Body of pancreas (tissue), 4 donors: Measurements from ENCODE around the gene IL17F. TPM values are rescaled to one million over a fixed set of nuclear protein-coding genes. Genes with fewer than 3 reads are reported as not detected.

ENCODE experiments used
- ATAC-seq: fragments of 150-250 bp; one replicate; pipeline ENCODE4 v1.9.1; 2016
- DNase-seq, 4 donors: peaks; one replicate each; pipeline ENCODE4 v3.0.0-alpha.2; 2019
- H3K27ac ChIP-seq, 4 donors: fragments of 200-600 bp; sonication (generic); 1 replicate in 3 of 4; 2 replicates in 1 of 4; pipeline versions ENCODE4 v1.5.1 to v1.6.1; 2016 to 2019; ENCODE audit warnings: mild to moderate bottlenecking in 1 of 4, mixed read lengths in 1 of 4, moderate library complexity in 1 of 4
- H3K27me3 ChIP-seq, 2 donors: fragments of 200-600 bp; sonication (generic); one replicate each; pipeline ENCODE4 v1.6.0; 2016; ENCODE audit warnings: mild to moderate bottlenecking in 1 of 2
- H3K36me3 ChIP-seq, 2 donors: fragments of 200-600 bp; sonication (generic); replicated peaks in 1 of 2; 2 replicates each; pipeline ENCODE4 v1.5.1; 2016; ENCODE audit warnings: low read depth in 2 of 2; ENCODE audit not compliant: insufficient read depth in 1 of 2
- H3K4me1 ChIP-seq: fragments of 200-600 bp; sonication (generic); one replicate; pipeline ENCODE4 v1.6.0; 2016
- H3K4me3 ChIP-seq, 2 donors: fragments of 200-600 bp; sonication (generic); 1 replicate in 1 of 2; 2 replicates in 1 of 2; pipeline ENCODE4 v1.5.1; 2016 to 2019
- H3K9me3 ChIP-seq, 3 donors: fragments of 200-600 bp; sonication (generic); 1 replicate in 2 of 3; 2 replicates in 1 of 3; pipeline ENCODE4 v1.5.1; 2016
- CTCF ChIP-seq, 7 experiments: fragments of 450-650 bp in 4 of 7; fragments of 200-600 bp in 3 of 7; sonication (generic) in 3 of 7; IDR thresholded peaks; one replicate each; pipeline ENCODE4 v1.5.1; 2016 to 2019; ENCODE audit warnings: antibody characterized with exemption in 7 of 7
- POLR2A ChIP-seq, 3 donors: fragments of 450-650 bp; IDR thresholded peaks; one replicate each; pipeline ENCODE4 v1.6.1; 2016; ENCODE audit warnings: antibody characterized with exemption in 3 of 3, mild to moderate bottlenecking in 2 of 3
- WGBS, 2 donors: methylation state at CpG; one replicate each; pipeline ENCODE4 v1.1.5; 2017; 5-methylcytosine and 5-hydroxymethylcytosine counted together
- intact Hi-C: fragments of 100-400 bp; cut with DNase I; formaldehyde crosslinking; loops from one replicate; pipeline ENCODE4 v1.15.1; 2023
- total RNA-seq, 2 donors: library from RNA; depleted of rRNA; stranded (reverse); fragments of >200 nt; gene quantifications; one replicate each; pipeline ENCODE4 v1.1.0, GENCODE V29; 2016

IL17F gene
- not detected for total RNA-seq

DNA sequence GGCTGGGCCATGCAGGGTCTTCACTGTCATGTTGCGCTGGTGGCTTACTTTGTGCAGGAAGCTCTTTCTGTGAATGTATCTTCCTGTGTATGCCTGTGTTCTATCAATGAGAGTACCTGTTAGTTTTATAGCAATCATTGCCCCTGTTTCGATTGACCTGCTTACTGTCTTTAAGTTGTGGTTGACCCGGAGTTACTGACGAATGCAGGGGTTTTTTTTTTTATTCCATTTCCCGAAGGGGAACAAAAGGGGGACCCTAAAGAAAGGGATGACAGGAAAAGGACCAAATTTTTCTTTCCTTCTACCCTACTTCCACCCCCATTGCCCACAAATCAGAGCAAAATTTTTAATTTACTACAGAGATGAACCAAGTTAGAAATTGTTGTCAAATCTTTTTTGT lies at the start of gene IL17F:
Gene IL17F (minus strand): TSS at position 101 of the 400 bp plus-strand sequence. CDS start 71 bp downstream, at position 30.
- WGBS, 2 donors = 77 to 81% methylated on average over 5 of the region's 5 CpGs
- H3K27me3 ChIP-seq = no peaks in the 10 kb centered on the region
- H3K36me3 ChIP-seq = no peaks in the 10 kb centered on the region
- ATAC-seq = no peak
- H3K27ac ChIP-seq = no peak within 1 kb of the TSS
- intact Hi-C loops = no loop called here
- TF ChIP-seq CTCF (IDR thresholded peaks at IDR 0.05) (no peak), POLR2A (IDR thresholded peaks at IDR 0.05) (no peak)
- no peak for DNase-seq
- H3K4me3 ChIP-seq = no peak within 1 kb of the TSS
- no peaks in the 10 kb centered on the region for H3K9me3 ChIP-seq
- H3K4me1 ChIP-seq = no peaks in the 10 kb centered on the region

DNA sequence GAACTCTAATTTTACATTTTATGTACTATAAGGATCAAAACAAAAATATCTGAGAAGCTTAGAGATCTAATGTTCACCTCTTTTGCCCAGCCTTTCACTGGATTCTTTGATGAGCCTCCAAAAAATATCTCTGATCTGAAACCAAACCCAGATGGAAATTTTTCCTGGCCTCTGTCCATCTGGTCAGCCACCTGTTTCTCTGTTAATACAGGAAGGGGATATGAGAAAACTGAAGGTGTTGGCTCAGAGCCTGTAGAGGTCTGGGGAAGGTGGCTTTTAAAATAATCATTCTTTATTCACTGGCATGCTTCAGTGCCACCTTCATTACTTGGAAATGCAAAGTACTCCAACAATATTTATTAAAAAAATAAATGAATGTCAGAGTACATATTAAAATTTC lies 48.8 kb upstream of the IL17F start:
- no peak overlapping the region for H3K4me3 ChIP-seq
- DNase-seq (peak in 3 of 4 donors; percentile 28 to 52 (median 37)), ATAC-seq (peak; percentile 30)
- intact Hi-C loops = no loop called here
- H3K4me1 ChIP-seq = peaks cover 12% of the 10 kb centered on the region
- TF ChIP-seq POLR2A (IDR thresholded peaks at IDR 0.05) (no peak), CTCF (IDR thresholded peaks at IDR 0.05) (no peak)
- H3K36me3 ChIP-seq = no peaks in the 10 kb centered on the region
- no peaks in the 10 kb centered on the region for H3K9me3 ChIP-seq
- peak overlapping the region in 1 of 4 donors; percentile 22 for H3K27ac ChIP-seq
- no peaks in the 10 kb centered on the region for H3K27me3 ChIP-seq

GRCh38 chr6:52288841-52289240 lies 44.5 kb upstream of the IL17F start:
- Histone ChIP-seq H3K36me3 (no peaks in the 10 kb centered on the region), H3K27ac (no peak overlapping the region), H3K27me3 (no peaks in the 10 kb centered on the region), H3K9me3 (no peaks in the 10 kb centered on the region), H3K4me1 (peaks cover 14% of the 10 kb centered on the region), H3K4me3 (no peak overlapping the region)
- 62 to 80% methylated on average over 2 of the region's 2 CpGs for WGBS, 2 donors
- no peak for ATAC-seq
- TF ChIP-seq POLR2A (IDR thresholded peaks at IDR 0.05) = no peak
- no peak for TF ChIP-seq CTCF (IDR thresholded peaks at IDR 0.05)
- intact Hi-C loops = no loop called here
- no peak for DNase-seq

GRCh38 chr6:52288216-52288615 lies 43.9 kb upstream of the IL17F start:
- DNase-seq = no peak
- TF ChIP-seq POLR2A (IDR thresholded peaks at IDR 0.05) (no peak), CTCF (IDR thresholded peaks at IDR 0.05) (no peak)
- Histone ChIP-seq H3K9me3 (no peaks in the 10 kb centered on the region), H3K27me3 (no peaks in the 10 kb centered on the region), H3K27ac (no peak overlapping the region), H3K4me3 (no peak overlapping the region), H3K4me1 (peaks cover 17% of the 10 kb centered on the region), H3K36me3 (no peaks in the 10 kb centered on the region)
- WGBS, 2 donors = 69 to 70% methylated on average over 7 of the region's 7 CpGs
- intact Hi-C loops = no loop called here
- no peak for ATAC-seq

GRCh38 chr6:52286798-52287432 lies 42.6 kb upstream of the IL17F start:
- peaks cover 4% of the 10 kb centered on the region in 2 donors for H3K36me3 ChIP-seq
- no peak for ATAC-seq
- H3K27ac ChIP-seq = no peak overlapping the region
- no peak overlapping the region for H3K4me3 ChIP-seq
- 10 to 12% methylated on average over 2 of the region's 2 CpGs for WGBS, 2 donors
- H3K27me3 ChIP-seq = no peaks in the 10 kb centered on the region
- intact Hi-C loops = no loop called here
- peak; percentile 51 to 75 (median 68) for DNase-seq
- H3K9me3 ChIP-seq = no peaks in the 10 kb centered on the region
- peaks cover 12% of the 10 kb centered on the region for H3K4me1 ChIP-seq
- TF ChIP-seq CTCF (IDR thresholded peaks at IDR 0.05) (peak in 6 of 7 experiments; percentile 32 to 58 (median 46)), POLR2A (IDR thresholded peaks at IDR 0.05) (no peak)
